Hepatocyte (in vitro differentiated cells): Measurements from ENCODE around the gene PAH. TPM values are rescaled to one million over a fixed set of nuclear protein-coding genes. Genes with fewer than 3 reads are reported as not detected.

Experiments used
- DNase-seq: peaks from one replicate; pipeline ENCODE4 v3.0.0-alpha.2; 2016; ENCODE audit warnings: low spot score
- H2AFZ ChIP-seq: fragments of 200-600 bp; sonication (generic); 2 replicates; pipeline ENCODE4 v1.6.0; 2016; ENCODE audit warnings: antibody characterized with exemption, mild to moderate bottlenecking
- H3K27ac ChIP-seq: fragments of 200-600 bp; sonication (generic); 2 replicates; pipeline ENCODE4 v1.5.1; 2016; ENCODE audit warnings: mild to moderate bottlenecking
- H3K27me3 ChIP-seq: fragments of 200-600 bp; sonication (generic); 2 replicates; pipeline ENCODE4 v1.6.1; 2016
- H3K36me3 ChIP-seq: fragments of 200-600 bp; sonication (generic); replicated peaks from 2 replicates; pipeline ENCODE4 v1.5.1; 2016; ENCODE audit warnings: low read depth; ENCODE audit not compliant: insufficient read depth
- H3K4me1 ChIP-seq: fragments of 200-600 bp; sonication (generic); 2 replicates; pipeline ENCODE4 v1.5.1; 2016; ENCODE audit warnings: mild to moderate bottlenecking, moderate library complexity; ENCODE audit not compliant: insufficient read depth
- H3K4me2 ChIP-seq: fragments of 200-600 bp; sonication (generic); 2 replicates; pipeline ENCODE4 v1.6.0; 2016
- H3K4me3 ChIP-seq: fragments of 200-600 bp; sonication (generic); 2 replicates; pipeline ENCODE4 v1.5.1; 2016; ENCODE audit warnings: mild to moderate bottlenecking
- H3K79me2 ChIP-seq: fragments of 200-600 bp; sonication (generic); 2 replicates; pipeline ENCODE4 v1.6.0; 2017; ENCODE audit warnings: mild to moderate bottlenecking
- H3K9me2 ChIP-seq: fragments of 200-600 bp; sonication (generic); replicated peaks from 2 replicates; pipeline ENCODE4 v1.6.0; 2017; ENCODE audit warnings: mild to moderate bottlenecking; ENCODE audit not compliant: insufficient read depth
- H3K9me3 ChIP-seq: fragments of 200-600 bp; sonication (generic); 2 replicates; pipeline ENCODE4 v1.5.1; 2016; ENCODE audit warnings: low read depth, mild to moderate bottlenecking
- H4K20me1 ChIP-seq: fragments of 200-600 bp; sonication (generic); 2 replicates; pipeline ENCODE4 v1.6.0; 2016; ENCODE audit warnings: mild to moderate bottlenecking; ENCODE audit not compliant: insufficient read depth, poor library complexity, severe bottlenecking
- CTCF ChIP-seq: fragments of 200-600 bp; sonication (generic); IDR thresholded peaks from 2 replicates; pipeline ENCODE4 v1.5.1; 2016; ENCODE audit warnings: antibody characterized with exemption, mild to moderate bottlenecking; ENCODE audit not compliant: poor library complexity
- EZH2 ChIP-seq: fragments of 200-600 bp; sonication (generic); IDR thresholded peaks from 2 replicates; pipeline ENCODE4 v1.6.1; 2016; ENCODE audit warnings: antibody characterized with exemption, mild to moderate bottlenecking, borderline replicate concordance
- EZH2phosphoT487 ChIP-seq: fragments of 200-600 bp; sonication (generic); IDR thresholded peaks from one replicate; pipeline ENCODE4 v1.6.1; 2018; ENCODE audit warnings: antibody characterized with exemption, mild to moderate bottlenecking, low read depth, moderate library complexity; ENCODE audit not compliant: unreplicated experiment, severe bottlenecking
- WGBS: methylation state at CpG from one replicate; pipeline ENCODE4 v1.1.6; 2016; ENCODE audit warnings: low lambda C conversion rate; ENCODE audit errors: missing lambda C conversion rate; 5-methylcytosine and 5-hydroxymethylcytosine counted together
- polyA plus RNA-seq: library from polyadenylated mRNA; unstranded; fragments of >200 nt; fragmentation: Nextera tagmentation; extraction: Ambion mirVana; gene quantifications from 2 replicates; pipeline ENCODE4 v1.2.1, GENCODE V29; 2016
- total RNA-seq: library from RNA; depleted of rRNA; stranded (reverse); fragments of >200 nt; gene quantifications from 2 replicates; pipeline ENCODE4 v1.2.3, GENCODE V29; 2014

Gene PAH
- total and polyA plus RNA-seq, 2 experiments from 2014 or later = 76.1 to 203 TPM

- Histone ChIP-seq H3K36me3 (no peaks in the 10 kb centered on the region), H3K27me3 (peaks cover 97% of the 10 kb centered on the region), H3K4me1 (peaks cover 4% of the 10 kb centered on the region), H3K9me3 (no peaks in the 10 kb centered on the region), H2AFZ (peak overlapping the region; percentile 48), H3K4me2 (peak overlapping the region; percentile 72), H4K20me1 (no peaks in the 10 kb centered on the region), H3K4me3 (no peak overlapping the region), H3K79me2 (no peaks in the 10 kb centered on the region), H3K27ac (no peak overlapping the region), H3K9me2 (no peaks in the 10 kb centered on the region)
- DNase-seq = peak; percentile 70
- WGBS = under 1% methylated on average over 20 of the region's 21 CpGs
- TF ChIP-seq CTCF = no peak
- TF ChIP-seq EZH2 = peak; percentile 22
- peak; percentile 92 for TF ChIP-seq EZH2phosphoT487
Measured at GRCh38 chr12:102964872-102965271, 47.8 kb upstream of the PAH start.

GRCh38 chr12:102963796-102964195 is 46.8 kb upstream of the PAH start:
- Histone ChIP-seq H3K36me3 (no peaks in the 10 kb centered on the region), H3K4me2 (no peak overlapping the region), H3K4me1 (peaks cover 4% of the 10 kb centered on the region), H3K27ac (no peak overlapping the region), H3K9me3 (no peaks in the 10 kb centered on the region), H3K79me2 (no peaks in the 10 kb centered on the region), H3K4me3 (no peak overlapping the region), H4K20me1 (no peaks in the 10 kb centered on the region), H2AFZ (no peak overlapping the region), H3K9me2 (no peaks in the 10 kb centered on the region), H3K27me3 (peaks cover 98% of the 10 kb centered on the region)
- WGBS = 76% methylated on average over 4 of the region's 4 CpGs
- no peak for DNase-seq
- no peak for TF ChIP-seq CTCF
- no peak for TF ChIP-seq EZH2phosphoT487
- no peak for TF ChIP-seq EZH2

- Histone ChIP-seq H3K79me2 (no peaks in the 10 kb centered on the region), H3K4me2 (no peak overlapping the region), H3K27me3 (peaks cover 98% of the 10 kb centered on the region), H3K36me3 (no peaks in the 10 kb centered on the region), H2AFZ (no peak overlapping the region), H3K9me3 (no peaks in the 10 kb centered on the region), H3K4me1 (peaks cover 8% of the 10 kb centered on the region), H3K9me2 (no peaks in the 10 kb centered on the region), H3K4me3 (no peak overlapping the region), H4K20me1 (no peaks in the 10 kb centered on the region), H3K27ac (no peak overlapping the region)
- DNase-seq = no peak
- TF ChIP-seq EZH2phosphoT487 (no peak), EZH2 (no peak), CTCF (no peak)
- WGBS = 8% methylated on average over 3 of the region's 3 CpGs
Measured at GRCh38 chr12:102962986-102963385, 45.9 kb upstream of the PAH start.

GRCh38 chr12:102962532-102962931 is 45.5 kb upstream of the PAH start:
- H3K27me3 ChIP-seq = peaks cover 98% of the 10 kb centered on the region
- H2AFZ ChIP-seq = no peak overlapping the region
- peaks cover 8% of the 10 kb centered on the region for H3K4me1 ChIP-seq
- no peak for DNase-seq
- H3K27ac ChIP-seq = no peak overlapping the region
- no peaks in the 10 kb centered on the region for H3K9me3 ChIP-seq
- peak; percentile 56 for TF ChIP-seq EZH2
- peak; percentile 15 for TF ChIP-seq EZH2phosphoT487
- TF ChIP-seq CTCF = no peak
- no peaks in the 10 kb centered on the region for H3K79me2 ChIP-seq
- H3K4me3 ChIP-seq = no peak overlapping the region
- 8% methylated on average over 11 of the region's 11 CpGs for WGBS
- H3K4me2 ChIP-seq = no peak overlapping the region
- no peaks in the 10 kb centered on the region for H3K9me2 ChIP-seq
- H3K36me3 ChIP-seq = no peaks in the 10 kb centered on the region
- H4K20me1 ChIP-seq = no peaks in the 10 kb centered on the region
